ENCODE measurements around the gene CCL21.

Gene CCL21

GRCh38 chr9:34659592-34660253 is 50.2 kb downstream of the CCL21 start:
- ATAC-seq, result no peak
- TF ChIP-seq CREB5 (CRISPR knock-in tag; IDR thresholded peaks at IDR 0.05; ENCODE audit: low read depth) (no peak), TSHZ2 (CRISPR knock-in tag; IDR thresholded peaks at IDR 0.05) (no peak), ESRRG (CRISPR knock-in tag; IDR thresholded peaks at IDR 0.05) (no peak), ZFP3 (CRISPR knock-in tag; IDR thresholded peaks at IDR 0.05) (no peak), ZNF70 (CRISPR knock-in tag; IDR thresholded peaks at IDR 0.05) (no peak), OSR1 (CRISPR knock-in tag; IDR thresholded peaks at IDR 0.05) (no peak), CSDC2 (CRISPR knock-in tag; IDR thresholded peaks at IDR 0.05) (no peak), ISL1 (CRISPR knock-in tag; IDR thresholded peaks at IDR 0.05) (no peak), GLIS3 (CRISPR knock-in tag; IDR thresholded peaks at IDR 0.05) (no peak), TCF4 (CRISPR knock-in tag; IDR thresholded peaks at IDR 0.05; ENCODE audit: borderline replicate concordance) (no peak), ZNF8 (CRISPR knock-in tag; IDR thresholded peaks at IDR 0.05) (no peak), ZFP30 (CRISPR knock-in tag; IDR thresholded peaks at IDR 0.05) (no peak)
